Suppressor macrophage treated with lipopolysaccharide for 4 hours (primary cell): Measurements from ENCODE around the gene RSKR.
A peak's percentile ranks its signal among the peaks of the same experiment; 100 is the strongest.
"Not testable (repeated sequence)": the region's sequence is repeated elsewhere in the genome, so short reads cannot be mapped to it uniquely, and the experiment has no call there.

Experiments
- DNase-seq: peaks from one replicate; pipeline ENCODE4 v3.0.0-alpha.2; 2020

Gene RSKR

DNA sequence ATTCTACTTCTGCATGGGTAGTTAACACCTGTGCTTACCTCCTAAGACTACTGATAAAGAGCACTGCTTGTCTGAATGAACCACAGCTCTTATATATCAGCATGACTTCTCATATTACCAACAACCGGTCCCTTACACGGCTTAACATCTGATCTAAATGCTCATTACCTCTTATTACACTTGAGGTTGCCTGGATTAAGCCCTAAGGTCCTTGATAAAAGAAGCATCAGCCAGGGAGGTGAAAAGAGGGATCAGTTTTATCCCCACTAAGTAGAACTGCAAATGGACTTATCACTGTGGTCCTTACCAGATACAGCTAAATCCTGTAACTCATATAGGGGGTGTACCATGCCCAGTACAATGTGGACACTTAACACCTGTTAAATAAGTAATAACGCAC is 8.2 kb upstream of the RSKR start:
- no peak for DNase-seq

DNA sequence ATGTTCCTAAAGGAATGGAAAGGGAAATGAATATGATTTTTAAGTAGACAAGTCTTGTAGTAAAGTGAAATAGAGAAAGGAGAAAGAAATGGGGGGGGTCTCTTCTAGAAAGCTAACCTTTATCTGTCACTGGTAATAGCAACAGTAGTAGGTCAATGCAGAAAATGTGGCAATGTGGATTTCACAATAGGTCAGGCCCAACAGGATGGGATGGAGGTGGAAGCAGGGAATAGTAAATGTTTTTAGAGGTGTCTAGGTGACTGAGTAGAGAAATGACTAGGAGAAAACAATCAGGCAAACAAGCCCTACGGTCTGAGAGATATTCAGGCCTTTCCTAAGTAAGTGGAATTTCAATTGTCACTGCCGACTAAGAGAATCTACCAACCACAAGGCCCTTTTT is 6.0 kb upstream of the RSKR start:
- DNase-seq = no peak

DNA sequence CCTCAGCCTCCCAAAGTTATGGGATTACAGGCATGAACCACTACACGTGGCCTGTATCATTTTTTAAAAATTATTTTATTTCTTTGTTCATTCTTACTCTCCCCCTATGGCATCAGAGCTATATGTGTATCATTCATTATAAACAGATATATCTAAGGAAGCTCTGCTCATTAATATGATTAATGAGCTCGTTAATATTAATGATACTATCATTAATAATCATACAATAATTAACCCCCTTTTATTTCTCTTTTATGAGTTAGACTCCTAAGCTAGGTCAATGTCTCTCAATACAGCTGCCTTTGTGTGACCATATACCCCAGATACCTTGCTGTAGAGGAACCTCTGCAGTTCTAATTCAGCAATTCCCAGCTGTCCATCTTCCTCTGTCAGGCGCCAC is 4.5 kb upstream of the RSKR start:
- DNase-seq = no peak

DNA sequence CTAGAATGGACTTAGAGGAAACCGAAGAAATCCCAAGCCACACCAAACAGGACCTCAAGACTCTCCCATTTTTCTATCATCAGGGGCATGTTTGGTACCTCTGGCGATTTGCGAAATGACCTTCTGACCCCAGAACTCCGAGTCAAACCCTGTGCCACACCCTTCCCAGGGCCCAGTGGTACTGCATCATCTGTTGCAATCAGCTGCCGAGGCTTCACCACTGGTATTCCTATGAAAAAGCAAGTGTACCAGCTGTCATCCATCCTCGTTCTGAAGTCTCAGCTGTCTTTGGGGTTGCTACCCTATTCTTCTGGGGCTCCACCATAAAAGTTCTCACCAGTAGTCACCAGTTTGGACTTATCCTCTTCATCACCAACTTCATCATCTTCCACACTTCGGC is 2.3 kb upstream of the RSKR start:
- DNase-seq = no peak

DNA sequence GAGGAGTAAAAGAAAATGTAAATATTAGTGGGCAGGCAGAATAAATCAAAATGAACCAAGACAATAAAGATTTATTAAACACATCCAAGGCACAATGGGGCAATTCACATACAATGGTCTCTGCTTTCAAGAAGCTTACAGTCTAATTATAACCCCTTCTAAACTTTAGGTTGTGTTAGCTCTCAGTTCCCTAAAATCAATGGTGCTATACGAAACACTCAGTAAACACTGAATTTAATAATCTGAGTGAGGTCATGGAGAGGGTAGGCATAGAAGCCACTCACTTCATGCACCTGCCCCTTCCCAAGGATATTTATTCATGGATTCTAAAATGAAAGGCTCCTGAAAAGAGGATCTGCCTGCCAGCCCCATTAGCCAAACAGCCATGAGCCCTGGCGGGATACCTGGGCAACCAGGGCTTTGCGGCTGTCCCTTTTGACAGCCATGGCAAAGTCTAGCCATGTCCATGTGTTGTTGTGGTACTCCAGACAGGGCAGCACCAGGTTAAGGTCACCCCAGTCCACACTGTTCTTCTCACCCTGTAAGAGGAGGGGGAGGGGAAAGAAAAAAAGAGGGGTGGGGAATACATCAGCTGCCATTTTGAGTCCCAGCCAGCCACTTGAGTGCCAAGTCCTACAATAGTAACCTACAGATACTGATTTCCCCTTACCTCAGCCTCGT is 1.4 kb upstream of the RSKR start:
- DNase-seq = no peak

DNA sequence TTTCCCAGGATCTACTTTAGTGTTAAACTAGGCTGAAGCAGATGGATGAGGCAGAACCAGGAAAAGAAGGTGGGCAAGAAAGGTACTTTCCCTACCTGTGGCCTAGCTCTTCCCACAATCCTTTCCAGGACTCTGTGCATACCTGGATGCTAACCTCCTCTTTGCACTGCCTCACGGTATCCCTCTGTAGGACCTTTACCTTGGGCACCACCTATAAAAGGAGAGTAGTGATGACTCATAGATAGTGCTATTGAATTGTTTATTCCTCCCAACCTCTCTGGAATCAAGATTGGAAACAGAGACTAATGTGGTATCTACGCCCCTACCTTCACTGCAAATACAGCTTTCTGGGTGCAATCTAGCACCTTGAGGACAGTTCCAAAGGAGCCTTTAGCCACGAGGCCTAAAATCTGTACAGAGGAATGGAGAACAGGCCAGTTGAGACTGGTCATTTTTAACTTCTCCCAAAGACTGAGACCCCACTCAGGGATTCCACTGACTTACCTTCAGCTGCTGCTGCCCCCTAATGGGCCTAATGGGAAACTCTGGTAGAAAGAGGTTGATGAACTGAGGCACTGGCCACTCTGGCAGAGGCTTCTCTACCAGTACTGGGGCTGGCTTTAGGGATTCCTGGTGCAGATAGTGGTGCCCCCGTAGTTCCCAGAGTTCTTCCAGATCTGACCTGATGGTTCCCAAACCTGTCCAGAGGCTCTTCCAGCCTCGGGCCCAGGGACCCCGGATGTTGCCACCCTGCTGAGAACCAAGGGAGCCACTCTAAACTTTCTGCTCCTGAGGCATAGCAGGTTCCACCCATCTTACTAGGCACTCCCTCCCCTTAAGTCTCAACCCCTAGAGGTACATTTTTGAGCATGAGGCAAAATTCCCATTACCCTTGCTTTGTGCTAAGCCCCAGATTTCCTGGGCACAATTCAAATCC is 781 bp downstream of the RSKR start:
- DNase-seq = peak; percentile 48

DNA sequence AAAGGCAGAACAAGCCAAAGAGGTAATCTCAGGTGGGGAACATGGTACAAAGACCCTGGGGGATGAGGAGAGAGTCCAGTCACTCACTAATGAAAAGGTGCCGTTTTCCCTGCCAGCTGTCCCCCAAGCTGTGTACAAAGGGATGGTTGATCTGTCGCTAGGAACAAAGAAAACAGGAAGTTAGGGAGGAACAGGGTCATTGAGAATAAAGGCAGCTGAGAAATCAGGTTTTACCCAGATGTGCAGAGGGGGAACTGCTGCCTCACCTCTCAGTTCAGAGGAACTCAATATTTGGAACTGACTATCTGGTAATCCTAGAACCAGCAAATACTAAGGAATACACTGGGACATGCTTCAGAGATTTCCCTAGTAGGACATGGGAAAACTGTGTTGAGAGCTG is 1.5 kb downstream of the RSKR start:
- no peak for DNase-seq

DNA sequence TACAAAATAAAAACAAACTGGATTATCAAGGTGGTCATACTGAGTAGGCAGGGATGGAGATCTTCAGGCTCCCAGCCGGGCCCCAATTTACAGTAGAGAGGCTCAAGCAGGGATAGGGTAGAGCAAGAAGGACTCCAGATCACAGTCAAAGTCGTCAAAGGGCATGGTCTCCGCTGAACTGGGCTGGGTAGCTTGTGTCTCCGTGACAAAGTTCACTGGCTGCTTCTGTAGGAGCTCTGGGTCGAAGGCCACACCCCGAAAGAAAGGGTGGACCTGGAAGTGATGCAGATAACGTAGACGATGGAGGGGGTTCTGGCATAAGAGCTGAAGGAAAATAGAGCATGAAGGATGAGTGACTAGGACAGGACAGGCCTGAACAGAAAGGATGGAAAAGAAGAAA is 3.6 kb downstream of the RSKR start:
- no peak for DNase-seq

DNA sequence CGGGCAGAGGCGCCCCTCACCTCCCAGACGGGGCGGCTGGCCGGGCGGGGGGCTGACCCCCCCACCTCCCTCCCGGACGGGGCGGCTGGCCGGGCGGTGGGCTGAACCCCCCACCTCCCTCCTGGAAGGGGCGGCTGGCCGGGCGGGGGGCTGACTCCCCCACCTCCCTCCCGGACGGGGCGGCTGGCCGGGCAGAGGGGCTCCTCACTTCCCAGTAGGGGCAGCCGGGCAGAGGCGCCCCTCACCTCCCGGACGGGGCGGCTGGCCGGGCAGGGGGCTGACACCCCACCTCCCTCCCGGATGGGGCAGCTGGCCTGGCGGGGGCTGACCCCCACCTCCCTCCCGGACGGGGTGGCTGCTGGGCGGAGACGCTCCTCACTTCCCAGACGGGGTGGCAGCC is 10.0 kb downstream of the RSKR start:
- not testable (repeated sequence) for DNase-seq

DNA sequence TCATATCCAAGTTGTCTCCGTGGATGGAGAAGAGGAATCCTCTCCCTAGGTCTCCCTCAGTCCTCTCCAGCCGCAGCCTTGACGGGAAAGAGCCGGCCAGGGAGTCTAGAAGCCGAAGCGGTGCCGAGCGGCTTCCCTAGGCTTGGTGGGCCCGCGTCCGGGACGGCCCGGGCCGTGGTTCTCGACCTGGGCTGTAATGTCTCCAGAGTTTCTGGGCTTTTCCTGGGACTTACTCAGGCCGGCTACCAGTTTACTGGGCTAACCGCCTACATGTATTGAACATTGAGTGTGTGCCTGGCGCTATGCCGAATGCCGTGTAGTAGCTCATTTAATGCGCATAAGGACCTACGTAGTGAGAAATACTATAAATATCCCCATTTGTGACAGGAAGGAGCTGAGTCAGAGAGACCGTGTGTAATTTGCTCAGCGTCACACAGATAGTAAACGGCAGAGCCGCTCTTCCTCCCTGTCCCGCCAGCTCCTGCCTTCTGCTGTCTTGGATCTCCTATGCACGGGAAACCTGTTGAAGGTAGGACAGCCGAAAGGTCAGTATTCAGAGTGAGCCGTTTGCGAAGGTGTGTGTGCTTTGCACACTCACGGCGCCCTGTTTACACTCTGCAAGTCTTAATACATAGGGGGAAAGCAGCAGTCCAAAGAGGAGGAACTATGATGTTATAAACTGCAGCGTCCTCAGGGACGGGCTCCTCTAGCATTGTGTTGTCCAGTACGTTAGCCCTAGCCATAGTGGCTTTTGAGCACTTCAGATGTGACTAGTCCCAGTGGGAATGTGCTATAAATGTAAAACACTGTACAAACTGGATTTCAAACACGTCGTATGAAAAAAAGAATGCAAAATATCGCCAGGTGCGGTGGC is 14.4 kb downstream of the RSKR start:
- DNase-seq = peak; percentile 92

DNA sequence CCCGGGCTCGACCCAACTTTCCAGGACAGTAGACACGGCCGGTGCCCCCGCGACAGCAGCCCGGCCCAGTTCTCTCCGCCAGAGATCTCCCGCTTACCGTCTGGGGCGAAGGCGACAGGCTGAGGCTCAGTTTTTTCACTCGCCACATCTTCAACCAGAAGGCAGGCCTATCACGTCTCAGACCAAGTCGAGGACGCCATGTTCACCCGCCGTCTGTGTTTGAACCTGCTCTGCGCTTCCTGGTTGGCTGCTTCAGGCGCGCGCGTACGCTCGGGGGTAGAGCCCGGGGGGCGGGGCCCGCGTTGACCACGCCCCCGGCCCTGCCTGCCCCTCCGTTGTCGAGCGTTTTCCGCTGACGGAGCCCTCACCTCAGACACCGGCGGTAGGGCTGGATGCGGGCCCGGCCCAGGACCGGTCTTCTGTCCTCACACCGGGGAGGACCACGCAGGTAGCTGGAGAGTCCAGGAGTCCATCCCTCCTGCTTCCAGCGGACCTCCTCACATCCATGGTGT is 15.1 kb downstream of the RSKR start, which contains the start of gene SPAG5:
Gene SPAG5, minus strand, starts transcription at position 227 of the 512 bp plus-strand sequence. Its CDS starts 79 bp downstream, at position 148.
- DNase-seq = peak; percentile 95

DNA sequence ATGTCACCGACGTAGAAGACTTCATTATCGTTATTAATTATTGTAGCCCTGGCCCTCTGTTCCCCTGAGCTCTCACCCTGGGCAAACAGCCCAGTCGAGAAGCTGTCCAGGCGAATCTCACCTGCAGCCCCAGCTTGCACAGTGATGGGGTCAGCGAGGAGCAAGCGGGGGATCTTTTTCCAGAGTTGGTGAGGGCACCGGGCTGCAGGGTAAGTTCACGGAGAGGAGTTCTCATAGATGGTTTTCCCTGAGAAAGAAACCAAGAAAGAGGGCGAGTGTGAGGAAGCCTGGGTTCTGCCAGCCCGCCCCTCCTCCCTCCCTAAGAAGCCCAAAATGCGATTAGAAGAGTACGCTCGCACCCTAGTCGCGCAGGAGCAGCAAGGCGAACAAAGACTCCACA is 15.6 kb downstream of the RSKR start:
- no peak for DNase-seq

DNA sequence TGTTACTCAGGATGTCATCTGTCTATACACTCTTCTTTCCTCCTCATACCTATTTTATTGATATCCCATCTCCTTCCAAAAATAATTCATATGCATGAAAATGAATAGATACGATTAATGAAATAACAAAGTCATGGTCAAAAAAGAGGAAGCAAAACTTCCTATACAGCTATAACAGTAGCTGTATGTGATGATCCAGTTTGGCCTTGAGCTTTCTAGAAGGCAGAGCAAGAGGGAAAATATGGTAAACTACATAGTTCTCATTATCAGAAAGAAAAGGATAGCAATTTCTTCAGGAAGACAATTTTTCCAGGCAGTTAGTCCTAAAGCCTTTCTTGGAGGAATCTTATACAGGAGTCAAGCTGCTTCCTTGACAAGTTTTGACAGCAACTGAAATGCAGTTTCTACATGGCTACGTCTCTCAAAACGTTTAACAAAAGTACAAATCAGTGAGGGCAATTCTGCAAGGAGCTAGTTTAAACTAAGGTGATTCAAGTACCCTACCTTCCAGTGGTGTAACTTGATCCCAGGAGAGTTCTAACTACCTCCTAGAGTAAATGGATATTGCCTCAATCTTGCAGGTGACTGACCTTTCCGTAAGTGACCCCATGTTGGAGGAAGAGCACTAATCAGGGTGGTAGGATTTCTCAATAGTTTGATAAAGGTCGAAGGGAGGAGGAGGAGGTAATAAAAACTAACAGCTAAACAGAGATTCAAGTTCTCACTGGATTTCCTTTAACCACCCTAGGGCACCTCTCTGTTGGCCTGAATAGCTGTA is 16.2 kb downstream of the RSKR start:
- peak; percentile 43 for DNase-seq

DNA sequence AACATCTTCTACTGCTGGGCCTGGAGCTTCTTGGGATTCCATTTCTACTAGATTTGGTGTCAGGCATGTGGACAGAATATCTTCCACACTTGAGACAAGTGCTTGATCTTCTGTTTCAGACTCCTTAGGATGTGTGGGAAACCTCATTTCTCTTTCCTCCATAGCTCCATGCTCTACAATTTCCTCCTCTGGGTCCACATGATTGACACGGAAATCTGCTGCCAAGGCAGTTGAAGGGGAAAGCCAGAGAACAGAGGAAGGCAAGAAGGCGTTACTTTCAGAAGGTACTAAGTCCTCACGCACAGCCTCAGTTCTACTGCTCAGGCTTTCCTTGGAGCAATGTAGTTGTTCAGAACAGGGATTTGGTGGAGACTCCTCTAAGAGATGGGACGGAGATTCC is 21.7 kb downstream of the RSKR start:
- no peak for DNase-seq

DNA sequence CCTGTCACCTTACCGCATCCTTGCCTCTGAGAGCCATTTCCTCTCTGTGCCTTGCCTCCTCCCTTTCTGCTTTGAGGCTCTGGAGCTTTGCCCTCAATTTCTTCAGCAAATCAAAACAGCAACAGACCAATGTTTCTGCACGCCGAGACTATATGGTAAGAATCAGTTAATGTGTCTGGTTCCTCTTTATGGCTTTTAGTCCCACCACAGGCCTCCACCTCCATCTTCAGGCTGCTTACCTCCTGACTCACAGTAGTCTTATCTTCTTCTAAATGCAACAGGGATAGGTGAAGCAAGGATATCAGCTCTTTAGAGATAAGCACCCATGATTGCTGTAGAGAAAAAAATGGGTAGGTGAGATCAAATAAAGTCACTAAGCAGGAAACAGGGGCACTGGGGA is 28.1 kb downstream of the RSKR start:
- DNase-seq = no peak

DNA sequence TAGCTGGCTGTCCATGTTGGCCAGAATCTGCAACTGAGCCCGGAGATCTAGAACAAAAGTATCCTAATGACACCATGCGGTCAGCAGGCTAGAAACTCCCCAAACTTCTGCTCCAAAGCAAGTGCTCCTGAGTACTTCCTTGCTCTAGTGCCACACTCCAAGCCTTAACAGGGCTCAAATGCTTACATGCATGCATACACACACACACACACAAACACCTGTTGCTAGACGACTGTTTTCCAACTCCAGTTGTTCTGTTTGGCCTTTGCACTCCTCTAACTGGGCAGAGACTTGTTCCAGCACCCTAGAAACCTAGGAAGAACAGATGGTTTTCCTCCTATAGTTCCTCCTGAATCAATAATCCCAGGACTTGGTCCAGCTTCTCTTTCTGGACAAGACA is 29.6 kb downstream of the RSKR start:
- DNase-seq = no peak

DNA sequence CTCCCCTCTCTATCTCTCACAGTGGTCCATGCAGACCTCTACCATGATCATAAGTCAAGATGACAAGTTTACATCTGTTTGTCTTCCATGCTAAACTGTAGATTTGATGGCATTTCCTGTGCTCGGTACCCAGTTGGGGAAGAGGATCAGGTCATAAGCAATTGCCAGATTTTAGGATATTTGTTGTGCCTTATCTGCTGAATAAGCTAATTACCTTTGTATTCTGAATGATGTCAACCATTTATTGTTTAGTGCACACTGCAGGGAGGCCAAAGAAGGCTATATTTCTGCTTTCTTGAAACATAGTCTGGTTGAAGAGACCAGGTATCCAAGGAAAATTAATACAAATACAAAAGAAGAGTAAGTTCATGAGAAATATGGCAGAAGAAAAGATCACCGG is 31.5 kb downstream of the RSKR start:
- DNase-seq = no peak

DNA sequence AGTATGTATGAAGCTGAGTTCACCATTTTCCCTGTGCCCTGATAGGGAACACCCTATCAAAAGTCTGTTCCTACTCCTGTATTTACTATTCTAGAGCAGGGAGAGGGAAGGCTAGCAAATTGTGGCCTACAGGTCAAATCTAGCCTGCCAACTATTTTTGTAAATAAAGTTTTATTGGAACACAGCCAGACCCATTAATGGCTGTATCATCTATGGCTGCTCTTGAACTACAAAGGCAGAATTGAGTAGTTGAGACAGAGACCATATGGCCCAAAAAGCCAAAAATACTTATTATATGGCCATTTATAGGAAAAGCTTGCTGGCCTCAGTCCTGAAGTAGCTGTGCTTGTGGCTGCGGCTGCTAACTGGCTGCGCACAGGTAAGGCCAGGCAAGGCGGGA is 33.0 kb downstream of the RSKR start:
- no peak for DNase-seq

DNA sequence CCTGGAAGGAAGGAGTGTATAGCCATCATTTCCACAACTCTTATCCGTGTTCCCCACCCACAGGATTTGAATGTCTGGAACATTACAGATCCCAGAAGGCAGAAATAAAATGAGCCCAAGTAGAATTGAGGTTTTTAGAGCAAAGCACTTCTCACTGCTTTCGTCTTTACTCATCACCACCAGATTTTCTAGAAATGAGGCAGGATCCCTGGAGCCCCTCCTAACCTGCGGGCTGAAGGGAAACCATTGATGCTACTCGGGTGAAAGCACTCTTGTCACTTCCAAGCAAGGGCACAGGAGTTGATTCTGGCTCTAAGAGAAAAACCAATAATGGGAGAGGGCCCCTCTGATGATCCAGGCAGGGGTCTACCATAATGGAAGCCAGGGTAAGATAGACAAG is 34.5 kb downstream of the RSKR start:
- no peak for DNase-seq

DNA sequence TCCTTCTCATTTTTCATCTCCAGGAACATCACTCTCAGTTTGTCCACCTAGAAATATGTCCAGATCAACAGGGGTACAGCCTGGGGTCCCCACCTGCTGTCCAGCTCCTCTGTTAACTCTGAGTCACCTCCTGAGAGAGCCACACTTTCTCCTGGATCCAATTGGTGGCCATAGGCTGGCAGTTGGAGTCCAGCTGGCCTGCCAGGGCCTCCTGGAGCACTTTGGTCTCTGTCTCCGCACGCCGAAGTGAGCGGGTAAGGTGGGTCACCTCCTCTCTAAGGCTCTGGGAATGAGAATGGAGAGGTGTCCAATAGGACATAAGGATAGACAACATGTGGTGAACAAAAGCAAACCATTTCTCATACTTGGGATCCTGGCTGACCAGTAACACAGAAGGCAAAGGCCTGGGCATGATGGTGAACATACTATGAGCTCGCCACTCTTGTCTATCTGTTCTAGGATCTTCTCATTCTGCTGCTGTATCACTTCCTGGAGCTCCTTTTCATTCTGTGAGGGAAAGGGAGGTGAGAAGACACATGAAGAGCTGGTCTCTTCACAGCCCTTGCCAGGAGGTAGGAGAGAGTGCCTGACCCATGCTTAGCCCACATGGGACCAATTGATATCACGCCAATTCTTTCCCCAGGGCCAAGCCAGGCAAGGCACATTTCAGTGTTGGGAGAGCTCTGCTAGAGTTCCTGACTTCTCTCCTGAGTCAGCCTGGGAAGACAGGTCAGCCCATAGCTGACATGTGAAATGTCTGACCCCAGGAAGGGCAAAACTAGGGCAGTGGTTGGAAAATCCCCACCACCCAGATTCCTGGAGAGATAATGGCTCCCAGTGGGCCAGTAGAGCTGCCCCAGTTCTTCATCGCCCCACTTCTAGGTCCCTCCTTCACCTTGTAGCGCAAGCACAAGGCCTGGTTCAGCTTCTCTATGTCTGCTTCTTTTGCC is 35.5 kb downstream of the RSKR start:
- DNase-seq = no peak

DNA sequence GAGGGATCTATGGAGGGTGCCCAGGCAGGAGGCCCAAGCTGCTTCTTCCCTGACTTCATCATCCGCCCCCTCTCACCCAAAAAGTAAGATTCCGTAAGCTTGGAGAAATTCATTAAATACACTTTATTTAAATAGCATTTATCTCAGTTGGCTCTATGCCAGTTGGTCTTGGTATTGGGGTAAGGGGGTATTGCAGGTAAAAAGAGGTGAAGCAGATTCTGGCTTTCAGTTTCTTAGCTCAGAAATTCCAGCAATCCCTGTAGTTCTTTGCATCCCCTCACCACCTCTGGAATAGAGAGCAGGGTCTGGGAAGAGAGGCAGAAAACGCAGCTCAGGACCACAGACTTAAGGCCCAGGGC is 36.5 kb downstream of the RSKR start:
- no peak for DNase-seq
